NCI-H2171 (cell line): ENCODE measurements around the gene SP8.

Source experiments
- DNase-seq: peaks from one replicate; lab custom pipeline; 2025; lab: John Stamatoyannopoulos, UW

Gene SP8

DNA sequence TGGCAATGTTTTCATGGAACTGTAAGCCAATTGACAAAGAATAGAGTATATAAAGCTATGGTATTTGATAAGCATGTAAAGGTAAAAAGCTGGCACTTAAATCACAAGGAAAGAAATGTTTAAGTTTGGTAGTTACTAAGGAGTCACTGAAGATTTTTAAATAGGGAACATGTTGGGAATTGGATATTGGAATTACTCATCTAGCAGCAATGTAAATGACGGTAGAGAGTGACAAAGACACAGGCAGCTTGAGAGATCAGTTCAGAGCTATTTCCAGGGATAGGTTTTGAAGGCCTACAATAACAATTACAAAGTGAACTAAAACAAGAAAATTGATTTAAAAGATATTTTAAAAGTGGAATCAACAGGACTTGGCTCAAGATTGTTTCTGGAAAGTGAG lies 36.8 kb downstream of the SP8 start:
- no peak for DNase-seq

DNA sequence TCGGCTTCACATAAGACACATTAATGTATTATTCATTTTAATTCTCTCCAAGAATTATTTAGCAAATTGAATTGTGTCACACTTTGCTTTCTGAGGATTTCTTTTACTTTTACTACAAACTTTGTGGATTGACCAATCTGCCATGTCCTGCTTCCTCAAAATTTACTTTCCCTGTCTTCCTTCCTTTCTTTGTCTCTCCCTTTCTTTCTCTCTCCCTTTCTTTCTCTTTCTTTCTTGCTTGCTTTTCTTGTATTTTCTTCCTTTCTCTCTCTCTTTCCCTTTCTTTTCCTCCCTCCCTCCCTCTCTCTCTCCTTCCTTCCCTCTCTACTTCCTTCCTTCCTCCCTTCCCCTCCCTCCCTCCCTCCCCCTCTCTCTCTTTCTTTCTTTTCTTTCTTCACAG lies 37.8 kb downstream of the SP8 start:
- no peak for DNase-seq

DNA sequence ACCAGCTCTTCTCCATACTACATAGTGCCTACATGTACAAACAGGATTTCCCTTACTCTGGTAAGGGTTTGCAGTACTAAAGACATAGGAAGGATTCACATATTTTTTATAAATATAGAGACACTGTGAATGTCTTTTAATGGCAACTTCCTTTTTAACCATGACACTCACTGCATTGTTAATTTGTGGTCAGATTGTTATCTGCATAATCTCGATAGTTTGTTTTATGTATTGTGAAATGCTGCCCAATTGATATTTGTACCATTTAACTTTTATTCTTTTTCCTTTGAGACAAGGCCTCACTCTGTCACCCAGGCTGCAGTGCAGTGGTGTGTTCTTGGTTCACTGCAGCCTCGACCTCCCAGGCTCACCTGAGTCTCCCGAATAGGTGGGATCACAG lies 39.7 kb downstream of the SP8 start:
- no peak for DNase-seq

DNA sequence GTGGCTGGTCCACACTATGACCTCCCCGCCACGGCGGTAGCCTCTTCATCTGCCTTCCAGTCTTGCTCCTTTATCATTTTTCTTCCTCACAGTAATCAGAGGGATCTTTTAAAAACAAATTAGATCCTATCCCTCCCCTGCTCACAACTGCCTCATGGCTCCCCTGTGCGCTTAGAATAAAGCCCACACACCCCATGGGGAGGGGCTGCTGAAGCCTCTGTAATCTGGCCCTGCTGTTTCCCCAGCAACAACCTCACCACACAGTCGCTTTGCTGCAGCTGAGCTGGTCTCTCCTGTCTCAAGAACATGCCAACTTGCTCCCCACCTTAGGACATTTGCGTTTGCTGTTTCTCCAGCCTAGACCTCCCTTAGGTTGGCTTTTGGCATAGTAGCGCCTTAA lies 41.0 kb downstream of the SP8 start:
- DNase-seq: no peak

DNA sequence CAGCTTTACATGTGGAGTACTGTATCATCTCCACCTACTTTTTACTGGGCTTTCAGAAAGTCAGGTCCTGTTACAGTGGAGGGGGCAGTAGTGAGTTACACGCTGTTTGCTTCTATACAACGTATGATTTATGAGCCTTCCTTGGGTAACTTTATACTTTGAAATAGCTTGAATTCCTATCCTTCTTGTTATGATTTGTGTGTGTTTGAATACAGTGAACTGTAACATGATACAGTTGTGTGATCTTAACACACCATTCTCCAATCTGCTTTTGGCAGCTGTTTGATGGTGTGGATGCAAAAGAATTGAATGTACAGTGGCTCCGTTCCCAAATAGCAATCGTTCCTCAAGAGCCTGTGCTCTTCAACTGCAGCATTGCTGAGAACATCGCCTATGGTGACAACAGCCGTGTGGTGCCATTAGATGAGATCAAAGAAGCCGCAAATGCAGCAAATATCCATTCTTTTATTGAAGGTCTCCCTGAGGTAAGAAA lies 41.7 kb downstream of the SP8 start:
- no peak for DNase-seq

DNA sequence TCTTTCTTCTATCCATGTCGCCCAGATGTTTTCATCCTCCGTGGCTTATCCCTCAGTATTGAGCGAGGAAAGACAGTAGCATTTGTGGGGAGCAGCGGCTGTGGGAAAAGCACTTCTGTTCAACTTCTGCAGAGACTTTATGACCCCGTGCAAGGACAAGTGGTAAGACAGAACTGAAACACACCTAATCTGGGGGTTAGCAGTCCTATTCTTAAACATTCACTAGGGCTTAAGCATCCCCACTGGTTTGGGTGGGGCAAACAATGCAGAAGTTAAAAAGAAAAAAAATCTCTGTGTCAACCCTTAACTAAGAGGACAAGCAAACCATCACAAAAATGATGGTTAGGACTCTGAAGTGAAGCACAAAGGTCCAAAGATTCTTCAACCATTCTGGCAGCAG lies 43.8 kb downstream of the SP8 start:
- DNase-seq: no peak

DNA sequence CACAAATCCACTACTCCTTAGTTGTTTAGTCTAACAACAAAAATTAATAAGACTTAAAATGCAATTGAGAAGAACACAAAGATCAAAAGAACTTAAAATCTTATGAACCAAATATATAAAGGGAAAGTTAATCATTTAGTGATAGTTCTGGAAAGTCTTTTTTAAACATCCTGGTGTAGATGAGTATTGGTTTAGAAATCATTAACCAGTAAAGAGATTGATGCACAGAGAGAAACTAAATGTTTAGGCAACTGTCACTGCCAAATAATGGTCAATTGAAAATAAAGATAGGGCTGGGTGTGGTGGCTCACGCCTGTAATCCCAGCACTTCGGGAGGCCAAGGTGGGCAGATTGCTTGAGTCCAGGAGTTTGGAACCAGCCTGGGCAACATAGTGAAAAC lies 44.9 kb downstream of the SP8 start:
- no peak for DNase-seq

DNA sequence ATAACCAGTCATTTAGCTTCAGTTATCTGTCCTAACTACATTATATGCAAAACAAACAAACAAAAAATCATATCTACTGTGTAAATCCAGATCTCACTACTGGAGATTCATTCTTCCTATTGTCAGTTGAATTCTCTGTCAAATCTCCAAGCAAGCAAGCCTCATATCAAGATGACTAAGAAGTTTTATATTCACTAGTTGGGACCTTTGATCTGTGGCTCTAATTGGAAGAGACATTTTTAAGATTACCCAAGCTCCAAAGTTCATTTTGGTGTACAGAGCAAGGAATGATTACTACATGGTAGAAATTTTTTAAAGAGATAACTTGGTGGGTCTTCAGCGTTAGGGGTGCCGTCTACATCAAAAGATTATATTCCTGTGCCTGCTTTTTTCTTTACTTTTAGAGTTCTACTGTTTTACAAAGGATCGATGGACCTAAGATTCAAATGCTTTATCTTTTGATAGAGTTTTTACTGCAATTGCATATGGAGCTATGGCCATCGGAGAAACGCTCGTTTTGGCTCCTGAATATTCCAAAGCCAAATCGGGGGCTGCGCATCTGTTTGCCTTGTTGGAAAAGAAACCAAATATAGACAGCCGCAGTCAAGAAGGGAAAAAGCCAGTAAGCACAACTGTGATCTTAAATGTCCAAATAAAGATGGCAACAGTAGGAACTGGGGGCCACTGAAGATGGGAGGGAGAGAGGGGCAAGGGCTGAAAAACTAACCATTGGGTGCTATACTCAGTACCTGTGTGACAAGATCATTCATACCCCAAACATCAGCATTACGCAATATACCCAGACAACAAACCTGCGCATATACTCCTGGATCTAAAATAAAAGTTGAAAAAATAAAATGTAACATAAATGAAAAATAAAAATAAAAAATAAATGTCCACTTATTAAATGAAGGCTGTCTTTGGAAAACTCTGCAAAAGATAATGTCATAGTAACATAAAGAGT lies 47.9 kb downstream of the SP8 start:
- DNase-seq: no peak

DNA sequence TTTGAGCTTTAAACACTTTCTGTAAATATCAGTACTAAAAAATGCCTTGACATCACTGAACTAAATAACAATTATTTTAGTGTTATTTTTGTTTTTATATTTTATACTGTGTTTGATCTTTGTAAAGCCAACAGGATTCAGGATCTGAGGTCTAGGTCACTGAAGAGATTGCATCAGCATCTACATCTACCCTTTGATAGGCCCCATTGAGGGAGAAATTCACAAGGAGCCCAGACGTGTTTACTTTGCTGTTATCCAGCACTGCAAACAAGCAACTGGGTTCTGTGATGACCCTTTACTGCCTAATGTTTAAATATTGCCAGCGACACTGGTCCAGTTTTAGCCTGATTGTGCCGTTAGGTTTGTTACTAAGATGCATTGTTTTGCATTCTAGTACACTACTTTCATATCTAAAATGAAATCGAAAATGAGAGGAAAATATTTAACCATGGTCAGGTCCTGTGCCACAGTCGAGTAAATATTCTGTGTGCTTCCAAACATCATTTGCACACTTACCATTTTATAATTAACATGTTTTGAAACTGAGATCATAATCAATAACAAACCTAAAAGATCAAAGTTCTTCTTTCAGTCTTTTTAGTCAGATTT lies 48.7 kb downstream of the SP8 start:
- DNase-seq: no peak

DNA sequence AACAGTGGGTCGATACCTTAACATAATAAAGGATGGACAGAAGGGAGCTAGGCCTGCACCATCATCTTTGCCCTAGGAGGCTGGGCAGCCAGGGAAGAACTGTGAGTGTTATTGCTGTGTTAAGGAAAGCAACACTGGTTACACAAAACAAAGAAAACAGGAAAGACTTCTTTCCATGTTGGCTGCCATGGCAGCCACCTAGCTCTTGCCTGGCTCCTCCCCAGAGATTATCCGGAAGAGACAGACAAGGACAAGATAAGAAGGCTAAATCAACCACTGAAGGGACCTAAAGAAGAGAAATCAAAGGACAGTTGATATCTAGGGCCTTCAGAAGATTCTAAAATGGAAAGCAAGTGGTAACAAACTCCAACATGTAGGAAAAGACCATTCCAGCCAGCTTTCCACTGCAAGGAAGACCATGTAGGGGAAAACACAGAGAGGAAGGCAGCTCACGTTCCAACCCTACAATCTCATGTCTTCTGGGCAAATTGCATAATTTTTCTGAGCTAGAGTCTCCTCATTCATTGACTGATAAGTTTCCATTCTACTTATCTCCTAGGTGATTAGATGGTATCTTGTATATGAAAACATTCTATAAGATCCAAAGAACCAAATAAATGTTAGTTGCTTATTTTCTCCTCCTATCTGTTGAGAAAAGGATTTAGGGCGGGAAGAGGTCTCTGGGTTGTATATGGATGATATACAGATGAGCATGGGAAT lies 51.2 kb downstream of the SP8 start:
- no peak for DNase-seq
